Stomach (tissue), 4 donors: Measurements from ENCODE around the gene CLSTN2.

Experiments
- CTCF ChIP-seq, 7 experiments: fragments of 450-650 bp in 4 of 7; fragments of 200-600 bp in 3 of 7; sonication (generic) in 3 of 7; IDR thresholded peaks; one replicate each; pipeline ENCODE4 v1.5.1; 2016 to 2019; ENCODE audit warnings: antibody characterized with exemption in 7 of 7, control low read depth in 2 of 7, mild to moderate bottlenecking in 1 of 7
- EP300 ChIP-seq: sonication (generic); formaldehyde crosslinking; IDR thresholded peaks from one replicate; pipeline ENCODE4 v1.6.1; 2017; ENCODE audit warnings: antibody characterized with exemption
- POLR2A ChIP-seq, 4 donors: fragments of 450-650 bp; IDR thresholded peaks; one replicate each; pipeline ENCODE4 v1.6.1; 2016; ENCODE audit warnings: antibody characterized with exemption in 4 of 4, control low read depth in 2 of 4, mild to moderate bottlenecking in 1 of 4, moderate library complexity in 1 of 4

- TF ChIP-seq POLR2A (IDR thresholded peaks at IDR 0.05), result no peak
- no peak for TF ChIP-seq CTCF (IDR thresholded peaks at IDR 0.05)
- no peak for TF ChIP-seq EP300
Observed at GRCh38 chr3:140470962-140471361, 536.0 kb downstream of the CLSTN2 start.
